Neural cell (in vitro differentiated cells): ENCODE measurements around the gene EXPH5. TPM values are rescaled to one million over a fixed set of nuclear protein-coding genes. Genes with fewer than 3 reads are reported as not detected.

Experiments
- H2AFZ ChIP-seq: fragments of 200-600, 300-800 bp; sonication (generic), shearing (Covaris generic); 2 replicates; pipeline ENCODE4 v1.6.0; 2014; ENCODE audit warnings: low read depth, mild to moderate bottlenecking, antibody characterized with exemption, low read length, moderate library complexity
- H3F3A ChIP-seq: fragments of 200-600 bp; shearing (Covaris generic); 2 replicates; pipeline ENCODE4 v1.6.1; 2016; ENCODE audit warnings: mild to moderate bottlenecking, moderate library complexity, mixed read lengths, antibody characterized with exemption, low read length; ENCODE audit not compliant: insufficient read depth, poor library complexity, severe bottlenecking
- H3K27ac ChIP-seq: fragments of 200-600, 300-800 bp; sonication (generic), shearing (Covaris generic); 2 replicates; pipeline ENCODE4 v1.5.1; 2014; ENCODE audit warnings: mild to moderate bottlenecking, low read length, moderate library complexity
- H3K27me3 ChIP-seq: fragments of 300-800, 200-600 bp; sonication (generic), shearing (Covaris generic); 2 replicates; pipeline ENCODE4 v1.6.0; 2014; ENCODE audit warnings: mild to moderate bottlenecking, low read depth, low read length, moderate library complexity; ENCODE audit not compliant: insufficient read depth
- H3K36me3 ChIP-seq: fragments of 300-800, 200-600 bp; sonication (generic), shearing (Covaris generic); 2 replicates; pipeline ENCODE4 v1.5.1; 2014; ENCODE audit warnings: mild to moderate bottlenecking, antibody characterized with exemption, low read length, moderate library complexity; ENCODE audit not compliant: insufficient read depth
- H3K4me2 ChIP-seq: fragments of 300-800, 200-600 bp; sonication (generic), shearing (Covaris generic); 2 replicates; pipeline ENCODE4 v1.6.0; 2014; ENCODE audit warnings: mild to moderate bottlenecking, low read length
- H3K4me3 ChIP-seq: fragments of 300-800, 200-600 bp; sonication (generic), shearing (Covaris generic); 2 replicates; pipeline ENCODE4 v1.5.1; 2014; ENCODE audit warnings: mild to moderate bottlenecking, low read length, moderate library complexity
- H3K79me2 ChIP-seq: fragments of 200-600 bp; shearing (Covaris generic); replicated peaks from 2 replicates; pipeline ENCODE4 v1.6.0; 2014; ENCODE audit warnings: mild to moderate bottlenecking, low read length, moderate library complexity; ENCODE audit not compliant: insufficient read depth
- H3K9ac ChIP-seq: fragments of 300-800, 200-600 bp; sonication (generic), shearing (Covaris generic); 2 replicates; pipeline ENCODE4 v1.6.1; 2016; ENCODE audit warnings: mild to moderate bottlenecking, low read length, mixed read lengths
- H3K9me2 ChIP-seq: fragments of 200-600 bp; shearing (Covaris generic); 2 replicates; pipeline ENCODE4 v1.6.1; 2016; ENCODE audit warnings: mild to moderate bottlenecking, low read length, mixed read lengths; ENCODE audit not compliant: insufficient read depth
- H3K9me3 ChIP-seq: fragments of 200-600, 300-800 bp; sonication (generic), shearing (Covaris generic); 2 replicates; pipeline ENCODE4 v1.6.1; 2016; ENCODE audit warnings: mild to moderate bottlenecking, mixed run types, low read length, moderate library complexity, mixed read lengths
- H4K20me1 ChIP-seq: fragments of 200-600 bp; shearing (Covaris generic); 2 replicates; pipeline ENCODE4 v1.6.1; 2016; ENCODE audit warnings: mild to moderate bottlenecking, mixed run types; ENCODE audit not compliant: insufficient read depth
- EP300 ChIP-seq: fragments of 450-650 bp; conservative IDR thresholded peaks from 2 replicates; pipeline ENCODE4 v1.6.1; 2014; ENCODE audit warnings: antibody characterized with exemption, mild to moderate bottlenecking, moderate library complexity; ENCODE audit not compliant: poor library complexity, severe bottlenecking
- EZH2 ChIP-seq: fragments of 200-600, 300-800 bp; shearing (Covaris generic), sonication (generic); IDR thresholded peaks from 2 replicates; pipeline ENCODE4 v1.6.1; 2014; ENCODE audit warnings: antibody characterized with exemption, low read length, borderline replicate concordance, mild to moderate bottlenecking; ENCODE audit not compliant: insufficient read depth, poor library complexity, severe bottlenecking
- MXI1 ChIP-seq: fragments of 450-650 bp; conservative IDR thresholded peaks from 2 replicates; pipeline ENCODE4 v1.6.1; 2014; ENCODE audit warnings: antibody characterized with exemption, mild to moderate bottlenecking; ENCODE audit not compliant: poor library complexity, severe bottlenecking
- POLR2AphosphoS5 ChIP-seq: IDR thresholded peaks from 2 replicates; pipeline ENCODE4 v1.6.1; 2012
- RAD21 ChIP-seq: fragments of 450-650 bp; conservative IDR thresholded peaks from 2 replicates; pipeline ENCODE4 v1.6.1; 2014; ENCODE audit warnings: antibody characterized with exemption, mild to moderate bottlenecking, moderate library complexity
- SMC3 ChIP-seq: fragments of 450-650 bp; conservative IDR thresholded peaks from 2 replicates; pipeline ENCODE4 v1.6.1; 2014; ENCODE audit warnings: antibody characterized with exemption, mild to moderate bottlenecking, moderate library complexity; ENCODE audit not compliant: poor library complexity
- polyA plus RNA-seq: library from polyadenylated mRNA; depleted of rRNA; stranded (reverse); fragments of >200 nt; gene quantifications from 2 replicates; pipeline ENCODE4 v1.2.3, GENCODE V29; 2014
- TF ChIP-seq, protein P1 (sequence below): fragments of 450-650 bp; IDR thresholded peaks from 2 replicates; pipeline ENCODE4 v1.5.1; 2014; ENCODE audit warnings: antibody characterized with exemption, mild to moderate bottlenecking, moderate library complexity; ENCODE audit not compliant: poor library complexity, severe bottlenecking
- TF ChIP-seq, protein P2 (sequence below): IDR thresholded peaks from 2 replicates; pipeline ENCODE4 v1.6.1; 2012; ENCODE audit warnings: borderline replicate concordance

The EXPH5 gene
- polyA plus RNA-seq, 1 donor from 2014 or later, result not detected

GRCh38 chr11:108591893-108592292 lies 1.7 kb downstream of the EXPH5 start:
- no peak for TF ChIP-seq POLR2AphosphoS5
- Histone ChIP-seq H2AFZ (no peak overlapping the region), H3K27ac (no peak overlapping the region), H3K4me2 (no peak overlapping the region), H3K36me3 (no peaks in the 10 kb centered on the region), H3F3A (no peaks in the 10 kb centered on the region), H4K20me1 (no peaks in the 10 kb centered on the region), H3K9me3 (no peaks in the 10 kb centered on the region), H3K4me3 (no peak overlapping the region), H3K9ac (no peak overlapping the region), H3K79me2 (no peaks in the 10 kb centered on the region), H3K27me3 (peaks cover 30% of the 10 kb centered on the region), H3K9me2 (no peaks in the 10 kb centered on the region)

- H3K4me3 ChIP-seq, result no peak overlapping the region
- no peak overlapping the region for H2AFZ ChIP-seq
- H3K4me2 ChIP-seq, result no peak overlapping the region
- no peak overlapping the region for H3K27ac ChIP-seq
- H3K27me3 ChIP-seq, result peaks cover 30% of the 10 kb centered on the region
- no peaks in the 10 kb centered on the region for H3K36me3 ChIP-seq
- H3K9me2 ChIP-seq, result no peaks in the 10 kb centered on the region
- no peaks in the 10 kb centered on the region for H4K20me1 ChIP-seq
- no peak overlapping the region for H3K9ac ChIP-seq
- no peaks in the 10 kb centered on the region for H3F3A ChIP-seq
- H3K79me2 ChIP-seq, result no peaks in the 10 kb centered on the region
- no peaks in the 10 kb centered on the region for H3K9me3 ChIP-seq
- TF ChIP-seq EZH2, result no peak
- TF ChIP-seq EP300, result no peak
- no peak for TF ChIP-seq SMC3
- TF ChIP-seq, protein P1, sequence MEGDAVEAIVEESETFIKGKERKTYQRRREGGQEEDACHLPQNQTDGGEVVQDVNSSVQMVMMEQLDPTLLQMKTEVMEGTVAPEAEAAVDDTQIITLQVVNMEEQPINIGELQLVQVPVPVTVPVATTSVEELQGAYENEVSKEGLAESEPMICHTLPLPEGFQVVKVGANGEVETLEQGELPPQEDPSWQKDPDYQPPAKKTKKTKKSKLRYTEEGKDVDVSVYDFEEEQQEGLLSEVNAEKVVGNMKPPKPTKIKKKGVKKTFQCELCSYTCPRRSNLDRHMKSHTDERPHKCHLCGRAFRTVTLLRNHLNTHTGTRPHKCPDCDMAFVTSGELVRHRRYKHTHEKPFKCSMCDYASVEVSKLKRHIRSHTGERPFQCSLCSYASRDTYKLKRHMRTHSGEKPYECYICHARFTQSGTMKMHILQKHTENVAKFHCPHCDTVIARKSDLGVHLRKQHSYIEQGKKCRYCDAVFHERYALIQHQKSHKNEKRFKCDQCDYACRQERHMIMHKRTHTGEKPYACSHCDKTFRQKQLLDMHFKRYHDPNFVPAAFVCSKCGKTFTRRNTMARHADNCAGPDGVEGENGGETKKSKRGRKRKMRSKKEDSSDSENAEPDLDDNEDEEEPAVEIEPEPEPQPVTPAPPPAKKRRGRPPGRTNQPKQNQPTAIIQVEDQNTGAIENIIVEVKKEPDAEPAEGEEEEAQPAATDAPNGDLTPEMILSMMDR, result no peak
These were observed 4.4 kb downstream of the EXPH5 start for GRCh38 chr11:108589136-108589535.

DNA sequence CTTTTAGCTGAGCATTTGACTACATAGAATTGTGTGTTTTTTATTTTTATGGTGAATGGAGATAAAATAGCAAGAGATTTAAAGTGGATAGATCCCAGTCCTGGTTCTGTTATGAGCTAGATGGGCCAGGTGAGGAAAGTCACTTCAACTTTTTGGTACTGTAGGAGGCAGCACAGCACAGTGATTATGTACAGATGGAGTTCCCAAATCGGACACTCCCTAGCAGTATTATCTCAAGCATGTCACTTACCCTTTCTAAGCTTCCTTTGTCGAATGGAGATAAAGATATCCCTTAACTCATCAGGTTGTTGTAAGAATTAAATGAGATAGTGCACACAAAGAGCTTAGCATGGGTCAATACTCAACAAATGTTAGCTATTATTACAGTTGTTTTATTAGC lies 5.3 kb downstream of the EXPH5 start:
- H3K4me3 ChIP-seq, result no peak overlapping the region
- no peaks in the 10 kb centered on the region for H4K20me1 ChIP-seq
- H3F3A ChIP-seq, result no peaks in the 10 kb centered on the region
- no peak overlapping the region for H2AFZ ChIP-seq
- H3K9me2 ChIP-seq, result no peaks in the 10 kb centered on the region
- no peak overlapping the region for H3K27ac ChIP-seq
- H3K9me3 ChIP-seq, result no peaks in the 10 kb centered on the region
- no peaks in the 10 kb centered on the region for H3K36me3 ChIP-seq
- no peak for TF ChIP-seq SMC3
- TF ChIP-seq, protein P1, result no peak
- no peak for TF ChIP-seq RAD21
- TF ChIP-seq MXI1, result no peak
- TF ChIP-seq, protein P2, sequence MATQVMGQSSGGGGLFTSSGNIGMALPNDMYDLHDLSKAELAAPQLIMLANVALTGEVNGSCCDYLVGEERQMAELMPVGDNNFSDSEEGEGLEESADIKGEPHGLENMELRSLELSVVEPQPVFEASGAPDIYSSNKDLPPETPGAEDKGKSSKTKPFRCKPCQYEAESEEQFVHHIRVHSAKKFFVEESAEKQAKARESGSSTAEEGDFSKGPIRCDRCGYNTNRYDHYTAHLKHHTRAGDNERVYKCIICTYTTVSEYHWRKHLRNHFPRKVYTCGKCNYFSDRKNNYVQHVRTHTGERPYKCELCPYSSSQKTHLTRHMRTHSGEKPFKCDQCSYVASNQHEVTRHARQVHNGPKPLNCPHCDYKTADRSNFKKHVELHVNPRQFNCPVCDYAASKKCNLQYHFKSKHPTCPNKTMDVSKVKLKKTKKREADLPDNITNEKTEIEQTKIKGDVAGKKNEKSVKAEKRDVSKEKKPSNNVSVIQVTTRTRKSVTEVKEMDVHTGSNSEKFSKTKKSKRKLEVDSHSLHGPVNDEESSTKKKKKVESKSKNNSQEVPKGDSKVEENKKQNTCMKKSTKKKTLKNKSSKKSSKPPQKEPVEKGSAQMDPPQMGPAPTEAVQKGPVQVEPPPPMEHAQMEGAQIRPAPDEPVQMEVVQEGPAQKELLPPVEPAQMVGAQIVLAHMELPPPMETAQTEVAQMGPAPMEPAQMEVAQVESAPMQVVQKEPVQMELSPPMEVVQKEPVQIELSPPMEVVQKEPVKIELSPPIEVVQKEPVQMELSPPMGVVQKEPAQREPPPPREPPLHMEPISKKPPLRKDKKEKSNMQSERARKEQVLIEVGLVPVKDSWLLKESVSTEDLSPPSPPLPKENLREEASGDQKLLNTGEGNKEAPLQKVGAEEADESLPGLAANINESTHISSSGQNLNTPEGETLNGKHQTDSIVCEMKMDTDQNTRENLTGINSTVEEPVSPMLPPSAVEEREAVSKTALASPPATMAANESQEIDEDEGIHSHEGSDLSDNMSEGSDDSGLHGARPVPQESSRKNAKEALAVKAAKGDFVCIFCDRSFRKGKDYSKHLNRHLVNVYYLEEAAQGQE, result no peak
- TF ChIP-seq POLR2AphosphoS5, result no peak
- no peak for TF ChIP-seq EZH2
- peaks cover 24% of the 10 kb centered on the region for H3K27me3 ChIP-seq
- no peaks in the 10 kb centered on the region for H3K79me2 ChIP-seq
- no peak overlapping the region for H3K9ac ChIP-seq
- H3K4me2 ChIP-seq, result no peak overlapping the region
